ENCODE measurements around the gene FNIP2. TPM values are rescaled to one million over a fixed set of nuclear protein-coding genes. Genes with fewer than 3 reads are reported as not detected.

Gene FNIP2
- total and polyA plus RNA-seq, 12 donors, result 8.5 to 89.7 (median 47.0) TPM

- peak overlapping the region in 8 of 10 donors; percentile 2 to 73 (median 44) for H3K27ac ChIP-seq
- H3K4me3 ChIP-seq, result no peak overlapping the region
- 68 to 69% methylated on average over 4 of the region's 4 CpGs for WGBS, 2 donors
- intact Hi-C loops (cut with DNase I), result loop anchor here in 1 of 10 donors (10.0 kb wide), 1 partner anchor 47 kb away; no protein-coding TSS in a partner anchor
- H3K4me1 ChIP-seq, result peaks cover 41 to 97% (median 87%) of the 10 kb centered on the region in 9 donors
- H3K36me3 ChIP-seq, result no peaks in the 10 kb centered on the region
- H3K9me3 ChIP-seq, result no peaks in the 10 kb centered on the region
- TF ChIP-seq CTCF (IDR thresholded peaks at IDR 0.05), result no peak
- H3K27me3 ChIP-seq, result no peaks in the 10 kb centered on the region
- ATAC-seq (no peak), DNase-seq (no peak)
Measured at GRCh38 chr4:158821228-158821971, 52.6 kb downstream of the FNIP2 start.

GRCh38 chr4:158822348-158822747 lies 53.5 kb downstream of the FNIP2 start:
- peaks cover 41 to 98% (median 93%) of the 10 kb centered on the region in 9 donors for H3K4me1 ChIP-seq
- H3K4me3 ChIP-seq, result no peak overlapping the region
- no peaks in the 10 kb centered on the region for H3K27me3 ChIP-seq
- H3K9me3 ChIP-seq, result no peaks in the 10 kb centered on the region
- DNase-seq (no peak), ATAC-seq (no peak)
- no peak for TF ChIP-seq CTCF (IDR thresholded peaks at IDR 0.05)
- H3K36me3 ChIP-seq, result no peaks in the 10 kb centered on the region
- intact Hi-C loops (cut with DNase I), result loop anchor here in 1 of 10 donors (10.0 kb wide), 1 partner anchor 48 kb away; no protein-coding TSS in a partner anchor
- peak overlapping the region in 4 of 10 donors; percentile 2 to 73 (median 40) for H3K27ac ChIP-seq
- 86% methylated on average over 7 of the region's 7 CpGs for WGBS, 2 donors

- intact Hi-C loops (cut with DNase I), result loop anchor here in 1 of 10 donors (10.0 kb wide), 1 partner anchor 49 kb away; no protein-coding TSS in a partner anchor
- peak in 4 of 8 donors; percentile 24 to 82 (median 30) for ATAC-seq
- no peak for DNase-seq
- Histone ChIP-seq H3K27ac (peak overlapping the region in 8 of 10 donors; percentile 68 to 83 (median 70)), H3K36me3 (peaks cover 0 to 9% (median 0%) of the 10 kb centered on the region in 9 donors), H3K27me3 (no peaks in the 10 kb centered on the region), H3K4me1 (peaks cover 41 to 98% (median 88%) of the 10 kb centered on the region in 9 donors), H3K4me3 (no peak overlapping the region), H3K9me3 (no peaks in the 10 kb centered on the region)
- 56 to 73% methylated on average over 3 of the region's 3 CpGs for WGBS, 2 donors
- TF ChIP-seq CTCF (IDR thresholded peaks at IDR 0.05), result no peak
Measured at GRCh38 chr4:158823461-158823873, 54.6 kb downstream of the FNIP2 start.

- Histone ChIP-seq H3K27ac (peak overlapping the region; percentile 11 to 83 (median 68)), H3K27me3 (no peaks in the 10 kb centered on the region), H3K4me3 (peak overlapping the region in 1 of 10 donors; percentile 0), H3K4me1 (peaks cover 37 to 91% (median 77%) of the 10 kb centered on the region in 9 donors), H3K9me3 (no peaks in the 10 kb centered on the region), H3K36me3 (peaks cover 0 to 18% (median 0%) of the 10 kb centered on the region in 9 donors)
- TF ChIP-seq CTCF (IDR thresholded peaks at IDR 0.05), result no peak
- ATAC-seq (peak in 6 of 8 donors; percentile 15 to 38 (median 28)), DNase-seq (no peak)
- WGBS, 2 donors, result 21 to 25% methylated on average over 7 of the region's 7 CpGs
- intact Hi-C loops (cut with DNase I), result loop anchor here in 3 of 10 donors (2.0 to 10.0 kb wide), 3 partner anchors 14 to 52 kb away; no protein-coding TSS in a partner anchor
Measured at GRCh38 chr4:158824425-158825274, 55.8 kb downstream of the FNIP2 start.

All from heart right ventricle (tissue), 16 donors.